Umbilical cord (tissue), 2 donors: ENCODE measurements around the gene ESRRA. TPM values are rescaled to one million over a fixed set of nuclear protein-coding genes. Genes with fewer than 3 reads are reported as not detected.
"Not testable (repeated sequence)": the region's sequence is repeated elsewhere in the genome, so short reads cannot be mapped to it uniquely, and the experiment has no call there.

Experiments used
- DNase-seq: peaks from one replicate; pipeline ENCODE4 v3.0.0-alpha.2; 2015; ENCODE audit warnings: low spot score
- total RNA-seq: library from RNA; depleted of rRNA; stranded (reverse); fragments of >200 nt; gene quantifications from one replicate; pipeline ENCODE4 v1.2.3, GENCODE V29; 2014; ENCODE audit warnings: low replicate concordance; ENCODE audit not compliant: insufficient read depth

The ESRRA gene
- total RNA-seq, 1 donor from 2014 or later, result 12.0 TPM

GRCh38 chr11:64291752-64292459 lies 13.4 kb upstream of the ESRRA start:
- no peak for DNase-seq

GRCh38 chr11:64292460-64293254 lies 12.7 kb upstream of the ESRRA start:
- DNase-seq, result no peak

GRCh38 chr11:64294774-64295173 lies 10.6 kb upstream of the ESRRA start:
- no peak for DNase-seq

- no peak for DNase-seq
These were observed 9.6 kb upstream of the ESRRA start for GRCh38 chr11:64295760-64296159.

DNA sequence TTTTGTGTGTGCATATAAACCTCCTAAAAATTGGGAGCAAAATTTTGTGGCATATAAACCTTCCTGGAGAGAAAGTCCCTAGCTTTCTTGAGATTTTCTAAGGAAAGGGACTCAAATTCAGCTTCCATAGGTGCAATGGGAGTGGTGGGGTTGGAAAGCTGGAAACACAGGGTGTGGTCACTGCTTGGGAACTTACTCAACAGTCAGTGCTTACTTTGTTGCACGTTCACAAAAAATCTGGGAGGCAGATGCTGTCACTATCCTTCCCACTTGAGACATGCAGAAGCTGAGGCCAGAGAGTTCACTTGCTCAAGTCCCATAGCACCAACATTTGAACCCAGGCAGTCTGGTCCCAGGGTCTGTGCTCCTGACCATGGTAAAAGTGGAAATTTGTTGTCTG lies 9.1 kb upstream of the ESRRA start:
- no peak for DNase-seq

GRCh38 chr11:64296830-64297698 lies 8.3 kb upstream of the ESRRA start:
- DNase-seq, result no peak

DNA sequence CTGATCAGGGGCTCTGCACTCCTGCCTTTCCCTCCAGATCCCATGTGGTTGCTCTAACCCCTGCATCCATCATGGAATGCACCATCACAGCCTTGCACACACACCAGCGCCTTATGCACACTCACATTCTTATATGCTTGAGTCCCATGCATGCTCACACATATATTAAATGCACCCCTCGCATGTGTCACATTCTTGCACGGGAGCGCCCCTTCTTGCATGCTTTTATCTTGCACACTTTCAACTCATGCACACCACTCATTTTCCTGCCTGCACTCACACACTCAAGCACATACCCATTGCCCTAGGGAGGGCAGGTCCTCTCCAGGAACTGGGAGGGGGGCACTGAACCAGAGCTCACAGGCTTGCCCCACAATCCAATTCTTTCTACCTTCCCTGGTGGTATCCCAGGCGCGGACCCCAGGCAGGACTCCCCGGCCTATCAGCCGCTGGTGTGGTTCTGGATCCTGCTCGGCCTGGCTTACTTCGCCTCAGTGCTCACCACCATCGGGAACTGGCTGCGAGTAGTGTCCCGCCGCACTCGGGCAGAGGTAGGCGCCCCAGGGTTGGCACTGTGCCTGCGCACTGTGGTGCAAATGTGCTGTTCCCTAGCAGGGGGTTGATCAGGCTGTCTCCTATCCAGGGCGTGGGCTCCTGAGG lies 7.5 kb upstream of the ESRRA start:
- DNase-seq, result no peak

DNA sequence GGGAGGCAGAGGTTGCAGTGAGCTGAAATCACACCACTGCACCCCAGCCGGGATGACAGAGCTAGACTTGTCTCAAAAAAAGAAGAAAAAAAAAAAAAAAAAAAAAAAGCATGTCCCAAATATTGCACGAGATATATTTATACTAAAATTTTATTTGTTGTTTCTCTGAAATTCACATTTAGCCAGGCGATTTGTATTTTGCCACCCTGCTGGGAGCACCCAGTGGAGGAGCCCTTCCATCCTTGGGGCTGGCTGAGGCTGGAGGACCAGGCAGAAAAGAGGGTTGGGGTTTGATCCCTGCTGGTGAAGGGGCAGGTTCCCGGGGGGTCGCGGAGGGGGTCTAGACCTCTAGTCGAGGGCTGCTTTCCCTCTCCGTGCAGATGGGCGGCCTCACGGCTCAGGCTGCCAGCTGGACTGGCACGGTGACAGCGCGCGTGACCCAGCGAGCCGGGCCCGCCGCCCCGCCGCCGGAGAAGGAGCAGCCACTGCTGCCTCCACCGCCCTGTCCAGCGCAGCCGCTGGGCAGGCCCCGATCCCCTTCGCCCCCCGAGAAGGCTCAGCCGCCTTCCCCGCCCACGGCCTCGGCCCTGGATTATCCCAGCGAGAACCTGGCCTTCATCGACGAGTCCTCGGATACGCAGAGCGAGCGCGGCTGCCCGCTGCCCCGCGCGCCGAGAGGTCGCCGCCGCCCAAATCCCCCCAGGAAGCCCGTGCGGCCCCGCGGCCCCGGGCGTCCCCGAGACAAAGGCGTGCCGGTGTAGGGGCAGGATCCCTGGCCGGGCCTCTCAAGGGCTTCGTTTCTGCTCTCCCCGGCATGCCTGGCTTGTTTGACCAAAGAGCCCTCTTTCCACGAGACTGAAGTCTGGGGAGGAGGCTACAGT lies 6.1 kb upstream of the ESRRA start:
- DNase-seq, result peak; percentile 49

GRCh38 chr11:64299847-64300648 lies 5.3 kb upstream of the ESRRA start, which contains the start of gene CATSPERZ:
Gene CATSPERZ (plus strand): TSS chr11:64300358. CDS start chr11:64300411, 53 bp downstream.
- DNase-seq, result no peak

- no peak for DNase-seq
These were observed 2.0 kb upstream of the ESRRA start for GRCh38 chr11:64303109-64304031.

DNA sequence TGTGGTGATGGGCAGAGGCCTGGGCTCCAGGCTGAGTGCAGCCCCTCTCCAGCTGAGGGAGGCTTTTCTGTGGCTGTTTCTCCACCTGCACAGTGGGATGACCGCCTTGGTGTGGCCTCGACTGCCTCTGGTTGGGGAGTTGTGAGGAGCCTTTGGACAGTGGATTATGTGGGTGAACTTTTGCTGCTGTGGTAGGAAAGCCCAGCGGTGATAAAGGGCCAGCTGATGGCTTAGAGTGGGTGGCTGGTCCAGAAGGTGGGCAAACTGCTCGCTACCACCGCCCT lies 1.4 kb upstream of the ESRRA start:
- no peak for DNase-seq

- peak; percentile 91 for DNase-seq
These were observed 830 bp upstream of the ESRRA start for GRCh38 chr11:64304316-64305072.

DNA sequence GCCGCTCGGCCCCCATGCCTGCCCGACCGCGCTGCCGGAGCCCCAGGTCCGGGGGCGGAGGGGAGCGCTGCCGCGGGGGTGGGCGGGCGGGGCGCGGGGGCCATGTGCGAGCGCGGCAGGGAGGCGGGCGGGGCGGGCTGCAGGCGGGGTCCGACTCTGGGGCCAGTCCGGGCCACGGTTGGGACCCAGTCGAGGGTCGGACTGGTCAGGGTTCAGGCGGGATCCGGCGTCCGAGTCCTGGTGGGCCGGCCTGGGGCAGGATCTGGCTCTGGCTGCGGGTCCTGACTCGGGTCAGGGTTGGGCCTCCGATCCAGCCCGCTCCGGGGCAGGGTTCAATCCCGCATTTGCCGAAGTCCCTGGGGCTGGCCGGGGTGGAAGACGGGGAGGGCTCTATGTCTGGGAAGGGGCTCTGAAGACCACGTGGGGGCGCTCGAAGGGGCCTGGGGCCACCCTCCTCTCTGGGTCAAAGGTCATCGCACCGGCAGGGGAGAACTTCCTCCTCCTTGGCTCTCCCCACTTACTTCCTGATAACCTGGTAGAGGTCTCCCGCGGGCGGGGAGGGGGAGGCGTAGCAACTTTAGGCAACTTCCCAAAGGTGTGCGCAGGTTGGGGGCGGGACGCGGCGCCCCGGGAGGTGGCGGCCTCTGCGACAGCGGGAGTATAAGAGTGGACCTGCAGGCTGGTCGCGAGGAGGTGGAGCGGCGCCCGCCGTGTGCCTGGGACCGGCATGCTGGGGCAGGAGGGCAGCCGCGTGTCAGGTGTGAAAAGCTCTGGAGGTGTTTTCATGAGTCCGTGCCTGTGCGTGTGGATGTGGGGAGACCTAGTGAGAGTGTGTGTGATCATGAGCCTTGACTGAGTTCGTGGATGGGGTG lies 603 bp downstream of the ESRRA start:
- peak; percentile 54 for DNase-seq

DNA sequence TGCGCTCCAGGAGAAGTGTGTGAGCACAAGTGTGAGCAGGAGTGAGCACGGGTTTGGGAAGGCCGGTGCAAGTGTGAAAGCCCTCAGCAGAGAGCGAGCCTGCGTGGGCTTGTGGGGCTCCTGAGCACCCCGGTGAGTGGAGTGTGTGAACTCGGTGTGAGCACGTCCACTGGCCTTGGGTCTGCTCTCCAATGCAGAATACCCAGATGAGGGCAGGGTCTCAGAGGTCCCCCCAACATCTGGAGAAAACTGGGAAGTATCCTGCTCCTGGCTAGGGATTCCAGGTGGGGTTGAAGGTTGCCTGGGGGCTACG lies 1.2 kb downstream of the ESRRA start:
- DNase-seq, result no peak

GRCh38 chr11:64306876-64307622 lies 1.7 kb downstream of the ESRRA start:
- DNase-seq, result no peak

- not testable (repeated sequence) for DNase-seq
These were observed 2.5 kb downstream of the ESRRA start for GRCh38 chr11:64307795-64308194.
